GM18517 (cell line): ENCODE measurements around the gene KCNQ5.

Experiments
- ATAC-seq: cut with Tn5 transposase; IDR thresholded peaks from one replicate; pipeline ENCODE4 v1.9.1; 2021; ENCODE audit warnings: mild to moderate bottlenecking, moderate library complexity; ENCODE audit not compliant: unreplicated experiment

Gene KCNQ5

GRCh38 chr6:73042892-73043291, 421.0 kb downstream of the KCNQ5 start:
- no peak for ATAC-seq

DNA sequence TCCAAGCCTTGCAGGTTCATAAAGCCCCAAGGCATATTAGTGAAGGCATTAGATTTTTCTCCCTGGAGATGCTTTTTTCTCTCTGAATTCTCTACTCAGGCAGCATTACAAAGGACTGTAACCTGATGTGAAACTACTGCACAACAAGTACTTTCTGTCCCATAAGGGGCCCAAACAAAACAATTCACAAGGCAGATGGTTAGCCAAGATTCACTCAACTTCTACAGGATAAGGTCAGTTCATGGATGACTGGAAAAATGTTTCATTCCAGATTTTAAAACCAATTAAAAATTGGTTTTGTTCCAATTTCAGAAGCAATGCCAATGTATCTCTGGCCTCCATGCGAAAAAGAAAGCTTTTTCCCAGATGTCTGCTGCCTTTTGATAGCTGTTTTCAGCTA, 421.6 kb downstream of the KCNQ5 start:
- no peak for ATAC-seq

DNA sequence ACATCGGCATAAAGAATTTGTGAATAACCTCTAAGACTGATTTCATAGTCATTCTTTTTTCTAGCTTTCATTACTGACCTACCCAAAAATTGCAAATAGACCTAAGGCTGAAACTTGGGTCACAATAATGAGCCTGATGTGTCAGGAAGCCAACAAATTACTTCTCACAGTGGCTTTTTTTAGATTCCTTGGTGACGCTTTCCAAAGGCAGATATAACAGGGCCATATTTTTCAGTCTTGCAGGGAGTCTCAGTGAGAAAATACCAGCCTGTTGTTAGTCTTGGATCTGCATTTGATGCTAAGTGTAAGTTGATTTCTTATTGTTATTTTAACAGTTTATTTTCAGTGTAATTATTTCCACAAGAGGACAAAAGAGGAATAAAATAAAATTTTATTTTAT, 423.7 kb downstream of the KCNQ5 start:
- ATAC-seq = no peak

DNA sequence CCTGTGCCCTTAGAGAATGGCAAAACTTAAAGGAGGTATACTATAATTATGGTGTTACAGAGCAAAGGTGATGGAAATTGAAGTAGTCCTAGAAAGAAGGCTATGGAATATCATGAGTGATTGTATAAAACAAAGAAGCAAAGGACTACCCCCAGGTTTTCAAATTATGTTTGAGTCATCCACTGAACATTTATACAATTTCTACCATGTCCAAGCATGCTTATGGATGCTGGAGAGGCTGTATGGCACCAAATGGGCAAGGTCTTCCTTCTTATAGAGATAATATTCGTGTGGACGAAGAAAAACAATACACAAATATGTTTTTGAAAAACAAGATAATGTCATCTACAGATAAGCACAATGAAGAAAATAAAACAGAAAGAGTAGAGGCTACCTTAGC, 425.9 kb downstream of the KCNQ5 start:
- no peak for ATAC-seq

DNA sequence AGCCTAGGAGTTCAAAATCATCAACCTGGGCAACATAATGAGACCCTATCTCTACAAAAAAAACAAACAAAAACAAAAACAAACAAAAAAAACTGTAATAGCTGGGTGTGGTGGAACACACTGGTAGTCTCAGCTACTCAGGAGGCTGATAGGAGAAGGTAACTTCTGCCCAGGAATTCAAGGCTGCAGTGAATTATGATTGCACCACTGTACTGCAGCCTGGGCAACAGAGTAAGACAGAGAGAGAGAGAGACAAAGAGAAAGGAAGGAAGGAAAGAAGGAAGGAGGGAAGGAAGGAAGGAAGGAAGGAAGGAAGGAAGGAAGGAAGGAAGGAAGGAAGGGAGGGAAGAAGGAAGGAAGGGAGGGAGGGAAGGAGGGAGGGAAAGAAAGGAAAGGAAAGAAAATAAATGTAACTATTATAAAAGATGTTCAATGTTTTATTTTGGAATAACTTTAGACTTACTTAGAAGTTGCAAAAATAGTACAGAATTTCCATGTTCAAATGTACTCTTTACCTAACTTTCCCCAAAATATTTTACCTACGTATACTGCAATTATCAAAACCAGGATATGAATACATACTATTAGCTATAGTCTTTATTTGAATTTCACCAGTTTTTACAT, 428.2 kb downstream of the KCNQ5 start:
- no peak for ATAC-seq

DNA sequence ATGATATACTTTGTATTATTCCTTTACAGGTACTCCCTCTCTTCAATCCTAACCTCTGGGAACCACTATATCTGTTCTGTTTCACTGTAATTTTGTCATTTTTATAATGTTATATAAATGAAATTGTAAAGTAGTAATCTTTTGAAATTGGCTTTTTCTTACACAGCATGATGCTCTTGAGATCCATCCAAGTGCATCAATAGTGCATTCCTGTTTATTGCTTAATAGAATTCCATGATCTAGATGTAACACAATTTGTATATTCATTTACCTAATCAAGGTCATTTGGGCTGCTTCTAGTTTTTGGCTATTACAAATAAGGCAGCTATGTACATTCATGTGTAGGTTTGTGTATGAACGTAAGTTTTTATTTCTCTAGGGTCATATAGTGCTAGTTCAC, 428.8 kb downstream of the KCNQ5 start:
- ATAC-seq = no peak

GRCh38 chr6:73051147-73051546, 429.3 kb downstream of the KCNQ5 start:
- ATAC-seq = no peak

- ATAC-seq = no peak
Observed at GRCh38 chr6:73054958-73055357, 433.1 kb downstream of the KCNQ5 start.

DNA sequence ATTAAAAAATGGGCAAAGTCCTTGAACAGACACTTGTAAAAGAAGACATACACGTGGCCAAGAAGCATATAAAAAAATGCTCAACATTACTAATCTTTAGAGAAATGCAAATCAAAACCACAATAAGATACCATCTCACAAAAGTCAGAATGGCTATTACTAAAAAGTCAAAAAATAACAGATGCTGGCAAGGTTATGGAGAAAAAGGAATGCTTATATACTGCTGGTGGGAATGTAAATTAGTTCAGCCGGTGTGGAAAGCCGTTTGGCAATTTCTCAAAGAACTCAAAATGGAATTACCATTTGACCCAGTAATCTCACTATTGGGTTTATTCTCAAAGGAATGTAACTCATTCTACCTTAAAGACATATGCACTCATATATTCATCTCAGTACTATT, 436.9 kb downstream of the KCNQ5 start:
- no peak for ATAC-seq

DNA sequence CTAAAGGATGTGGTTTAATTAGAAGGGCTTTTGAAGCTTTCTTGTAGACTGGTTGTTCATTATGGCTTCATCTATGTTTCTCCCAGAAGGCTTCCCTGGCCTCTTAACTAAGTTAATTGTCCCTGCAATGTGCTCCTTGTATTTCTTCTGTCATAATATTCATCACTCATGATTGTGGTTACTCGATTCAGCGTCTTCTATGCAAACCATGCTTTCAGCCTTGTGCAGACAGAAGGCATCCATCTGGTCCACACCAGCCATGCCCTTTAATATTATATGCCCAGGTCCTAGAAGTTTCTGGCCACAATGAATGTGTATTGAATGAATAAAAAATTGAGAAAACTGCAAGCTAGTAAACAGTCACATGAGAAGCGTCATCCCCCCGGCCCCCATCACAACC, 440.3 kb downstream of the KCNQ5 start:
- ATAC-seq = no peak

DNA sequence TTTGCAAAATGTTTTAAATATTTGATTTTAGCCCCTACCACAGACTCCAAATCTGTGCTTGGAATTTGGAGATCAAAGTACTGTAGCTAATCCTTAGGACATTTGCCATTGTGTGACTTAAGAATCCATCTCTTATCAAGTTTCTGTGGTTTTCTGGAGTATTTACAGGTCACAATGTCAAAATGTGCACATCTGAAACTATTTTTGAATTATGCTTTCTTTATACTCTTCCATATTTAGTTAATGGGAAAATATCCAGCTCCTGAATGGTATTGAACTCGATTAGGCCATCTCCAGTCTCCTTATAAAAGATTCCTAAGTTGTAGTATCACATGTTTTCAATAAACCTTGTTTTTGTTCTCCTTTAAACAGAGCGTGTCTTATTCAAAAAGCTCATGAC, 441.0 kb downstream of the KCNQ5 start:
- no peak for ATAC-seq

- no peak for ATAC-seq
Observed at GRCh38 chr6:73064266-73064665, 442.4 kb downstream of the KCNQ5 start.

- no peak for ATAC-seq
Observed at GRCh38 chr6:73073238-73073637, 451.4 kb downstream of the KCNQ5 start.

DNA sequence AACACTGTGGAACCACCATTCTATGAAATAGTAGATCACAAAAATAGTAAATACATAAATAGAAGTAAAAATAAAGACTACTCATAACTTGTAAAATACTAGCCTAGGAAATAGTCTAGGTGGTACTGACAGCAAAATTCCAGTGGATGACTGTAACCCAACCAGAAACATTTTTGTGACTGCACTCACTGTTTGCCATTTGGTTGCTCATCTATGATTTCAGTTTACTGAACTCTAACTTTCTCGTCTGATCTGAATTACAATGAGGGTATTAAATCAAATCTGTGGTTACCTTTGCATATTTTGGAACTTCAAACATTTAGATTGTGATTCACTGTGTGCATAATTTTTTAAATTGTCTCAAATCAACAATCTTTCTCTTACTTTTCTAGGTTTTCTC, 452.3 kb downstream of the KCNQ5 start:
- ATAC-seq = no peak

DNA sequence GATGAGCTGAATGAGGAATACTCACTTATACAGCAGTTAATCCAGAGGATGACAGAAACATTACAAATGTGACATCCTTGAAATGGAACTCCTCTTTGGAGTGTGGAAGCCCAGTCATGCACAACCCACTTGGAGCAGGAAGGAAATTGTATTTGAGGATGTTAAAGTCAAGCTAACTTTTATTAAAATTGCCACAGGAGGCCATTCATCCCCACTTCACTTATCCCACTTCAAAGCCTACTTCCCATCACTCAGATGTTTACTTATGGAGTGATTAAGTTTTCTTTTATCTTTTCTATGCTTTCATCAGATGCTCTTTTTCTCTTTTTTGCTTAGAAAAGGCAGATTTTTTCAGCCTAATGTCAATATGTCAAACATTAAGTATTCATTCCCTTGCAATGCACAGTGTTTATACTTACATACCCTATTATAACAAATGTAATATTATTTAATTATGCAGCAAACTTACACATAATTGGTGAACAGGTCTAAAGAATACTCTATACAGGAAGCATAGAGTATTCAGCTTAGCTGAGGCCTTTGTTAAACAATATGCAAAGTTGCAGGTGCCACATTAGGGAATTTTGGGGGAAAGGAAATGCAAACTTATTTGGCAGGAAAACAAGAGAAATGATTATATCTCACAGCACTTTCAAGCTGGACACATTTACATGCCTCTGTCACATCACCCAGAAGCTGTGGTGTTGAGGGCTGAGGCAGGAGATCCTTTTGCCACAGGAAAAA, 454.5 kb downstream of the KCNQ5 start:
- no peak for ATAC-seq

DNA sequence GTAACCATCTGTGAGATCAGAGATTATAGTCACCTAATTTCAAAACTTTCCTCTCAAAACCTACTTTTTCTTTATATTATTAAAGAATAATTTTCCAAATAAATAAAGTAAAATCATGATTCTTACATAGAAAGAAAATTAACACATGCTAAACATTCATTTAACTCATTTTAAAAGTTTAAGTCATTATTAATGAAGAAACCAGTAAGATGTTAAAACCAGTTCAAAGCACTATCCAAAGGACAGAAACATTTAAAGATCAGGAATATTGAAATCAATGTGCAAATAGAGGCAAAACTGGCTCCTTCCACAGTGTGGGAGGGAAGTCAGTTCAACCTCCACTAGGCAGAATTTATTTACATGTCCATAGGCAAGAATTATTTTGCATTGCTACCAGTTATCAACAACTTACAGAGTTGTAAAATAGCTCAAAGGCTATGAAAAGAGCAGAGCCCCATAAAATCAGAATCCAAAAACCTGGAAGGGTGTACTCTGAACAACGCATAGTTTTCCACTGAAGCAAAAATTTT, 456.5 kb downstream of the KCNQ5 start:
- ATAC-seq = no peak

GRCh38 chr6:73078908-73079610, 457.2 kb downstream of the KCNQ5 start:
- ATAC-seq = no peak

- no peak for ATAC-seq
Observed at GRCh38 chr6:73079611-73079955, 457.7 kb downstream of the KCNQ5 start.

- no peak for ATAC-seq
Observed at GRCh38 chr6:73079978-73080377, 458.1 kb downstream of the KCNQ5 start.

DNA sequence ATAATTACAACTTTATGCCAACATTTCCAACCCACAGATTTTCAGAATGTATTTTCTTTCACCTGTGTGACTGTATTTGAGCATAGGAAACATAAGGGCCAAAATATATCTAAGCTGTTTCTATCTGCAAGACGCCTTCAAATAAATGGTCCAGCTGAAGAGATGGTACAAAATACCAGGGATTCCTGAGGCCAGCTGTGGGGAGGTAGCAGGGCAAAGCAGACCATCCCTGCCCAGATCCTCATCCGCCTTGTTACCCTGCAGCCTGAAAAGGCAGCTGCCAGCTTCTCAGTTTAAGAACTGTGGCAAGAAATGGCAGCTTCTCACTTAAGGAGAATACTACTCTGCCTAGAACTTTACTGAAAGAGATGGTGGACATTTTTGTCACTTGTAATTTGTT, 460.1 kb downstream of the KCNQ5 start:
- no peak for ATAC-seq

DNA sequence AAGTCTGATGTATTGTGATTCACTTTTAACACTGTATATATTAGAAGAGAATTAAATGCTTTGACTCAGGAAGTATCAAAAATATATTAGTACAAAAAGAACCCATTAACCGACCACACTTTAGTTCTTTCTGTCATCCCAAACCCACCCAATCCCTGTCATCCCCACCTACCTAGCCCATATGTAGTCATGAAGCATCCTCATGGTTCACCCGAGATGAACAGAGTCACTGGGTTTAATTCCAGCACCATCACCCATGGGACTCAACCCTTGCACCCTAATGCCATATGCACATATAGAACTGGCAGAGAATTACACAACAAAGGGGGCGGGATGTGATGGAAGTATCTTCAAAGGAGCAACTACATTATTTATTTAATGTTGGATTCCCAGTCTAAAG, 462.0 kb downstream of the KCNQ5 start:
- ATAC-seq = no peak

DNA sequence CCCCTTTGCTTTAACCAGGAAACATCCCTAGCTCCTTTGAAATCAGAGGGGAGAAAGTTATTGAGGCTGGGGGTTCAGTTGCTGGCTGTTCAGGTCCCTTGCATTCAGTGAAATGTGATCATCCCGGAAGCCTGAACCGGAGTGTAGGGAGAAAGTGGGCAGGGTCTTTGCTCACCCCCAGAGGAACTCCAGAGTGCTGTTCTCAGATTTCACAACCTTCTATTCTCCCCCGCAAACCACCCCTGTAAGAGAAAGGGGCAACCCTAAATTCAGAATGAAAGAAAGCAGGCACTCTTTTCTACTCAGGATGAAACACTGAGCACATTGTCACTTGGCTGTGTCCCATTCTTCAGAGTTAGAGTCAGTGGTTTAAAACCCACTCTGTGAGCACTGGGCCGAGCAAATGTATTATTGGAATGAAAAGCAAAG, 463.6 kb downstream of the KCNQ5 start:
- no peak for ATAC-seq
